ENCODE data around the gene NOP56.

DNA sequence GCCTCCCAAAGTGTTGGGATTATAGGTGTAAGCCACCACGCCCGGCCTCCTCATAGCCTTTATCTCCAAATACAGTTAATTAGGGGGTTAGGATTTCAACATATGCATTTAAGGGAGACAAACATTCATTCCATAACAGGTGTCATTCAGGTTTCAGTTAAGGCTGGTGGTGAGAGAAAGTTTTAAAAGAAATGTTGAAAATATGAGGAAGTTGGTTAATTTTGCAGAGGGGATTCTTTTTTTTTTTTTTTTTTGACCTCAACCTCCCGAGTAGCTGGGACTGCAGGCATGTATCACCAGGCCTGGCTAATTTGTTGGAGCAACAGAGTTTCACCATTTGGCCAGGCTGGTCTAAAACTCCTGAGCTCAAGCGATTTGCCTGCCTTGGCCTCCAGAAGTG, 27.6 kb downstream of the NOP56 start:
- TF ChIP-seq POLR2A (IDR thresholded peaks at IDR 0.05) (no peak), POLR2AphosphoS5 (IDR thresholded peaks at IDR 0.05) (no peak), EP300 (IDR thresholded peaks at IDR 0.05) (no peak)
- TF ChIP-seq, protein P1, sequence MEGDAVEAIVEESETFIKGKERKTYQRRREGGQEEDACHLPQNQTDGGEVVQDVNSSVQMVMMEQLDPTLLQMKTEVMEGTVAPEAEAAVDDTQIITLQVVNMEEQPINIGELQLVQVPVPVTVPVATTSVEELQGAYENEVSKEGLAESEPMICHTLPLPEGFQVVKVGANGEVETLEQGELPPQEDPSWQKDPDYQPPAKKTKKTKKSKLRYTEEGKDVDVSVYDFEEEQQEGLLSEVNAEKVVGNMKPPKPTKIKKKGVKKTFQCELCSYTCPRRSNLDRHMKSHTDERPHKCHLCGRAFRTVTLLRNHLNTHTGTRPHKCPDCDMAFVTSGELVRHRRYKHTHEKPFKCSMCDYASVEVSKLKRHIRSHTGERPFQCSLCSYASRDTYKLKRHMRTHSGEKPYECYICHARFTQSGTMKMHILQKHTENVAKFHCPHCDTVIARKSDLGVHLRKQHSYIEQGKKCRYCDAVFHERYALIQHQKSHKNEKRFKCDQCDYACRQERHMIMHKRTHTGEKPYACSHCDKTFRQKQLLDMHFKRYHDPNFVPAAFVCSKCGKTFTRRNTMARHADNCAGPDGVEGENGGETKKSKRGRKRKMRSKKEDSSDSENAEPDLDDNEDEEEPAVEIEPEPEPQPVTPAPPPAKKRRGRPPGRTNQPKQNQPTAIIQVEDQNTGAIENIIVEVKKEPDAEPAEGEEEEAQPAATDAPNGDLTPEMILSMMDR (IDR thresholded peaks at IDR 0.05), result no peak
